AG09309 (cell line): ENCODE data around the gene SAA2.
"Not testable (repeated sequence)": the region's sequence is repeated elsewhere in the genome, so short reads cannot be mapped to it uniquely, and the experiment has no call there.

Experiments used
- DNase-seq: peaks from one replicate; pipeline ENCODE4 v3.0.0-alpha.2; 2010; ENCODE audit warnings: low read depth
- H3K4me3 ChIP-seq: 2 replicates; pipeline ENCODE4 v1.5.1; 2011; ENCODE audit warnings: mild to moderate bottlenecking, low read depth, low read length, moderate library complexity; ENCODE audit not compliant: control insufficient read depth
- TF ChIP-seq, protein P1 (sequence below): IDR thresholded peaks from 2 replicates; pipeline ENCODE4 v1.5.1; 2011; ENCODE audit warnings: mild to moderate bottlenecking, low read depth, low read length, inconsistent platforms; ENCODE audit not compliant: insufficient read depth, control insufficient read depth; ENCODE audit errors: missing control alignments

The SAA2 gene

DNA sequence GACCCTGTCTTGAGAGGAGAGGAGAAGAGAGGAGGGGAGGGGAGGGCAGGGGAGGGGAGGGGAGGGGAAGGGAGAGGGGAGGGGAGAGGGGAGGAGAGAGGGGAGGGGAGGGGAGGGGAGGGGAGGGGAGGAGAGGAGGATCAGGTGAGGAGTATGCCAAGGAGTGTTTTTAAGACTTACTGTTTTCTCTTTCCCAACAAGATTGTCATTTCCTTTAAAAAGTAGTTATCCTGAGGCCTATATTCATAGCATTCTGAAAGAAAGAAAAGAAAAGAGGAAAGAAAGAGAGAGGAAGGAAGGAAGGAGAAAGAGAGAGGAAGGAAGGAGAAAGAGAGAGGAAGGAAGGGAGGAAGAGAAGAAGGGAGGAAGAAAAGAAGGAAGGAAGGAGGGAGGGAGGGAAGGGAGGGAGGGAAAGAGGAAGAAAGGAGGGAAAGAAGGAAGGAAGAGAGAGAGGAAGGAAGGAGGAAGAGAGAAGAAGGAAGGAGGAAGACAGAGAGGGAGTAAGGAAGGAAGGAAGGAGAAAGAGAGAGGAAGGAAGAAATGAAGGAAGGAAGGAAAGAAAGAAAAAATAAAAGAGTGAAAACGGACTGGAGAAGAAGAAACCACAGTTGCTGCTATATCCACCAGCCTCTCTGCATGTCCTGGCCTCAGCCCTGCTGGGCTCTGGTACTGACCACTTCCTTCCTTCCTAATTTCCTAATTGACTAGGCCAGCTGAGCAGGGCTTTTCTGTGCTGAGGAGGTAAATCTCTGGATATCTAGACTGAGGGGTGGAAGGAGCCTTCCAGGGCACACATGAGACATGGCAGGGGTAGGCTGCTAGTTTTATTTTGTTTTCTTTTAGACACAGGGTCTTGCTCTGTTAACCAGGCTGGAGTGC lies 16.4 kb upstream of the SAA2 start:
- H3K4me3 ChIP-seq, result no peak overlapping the region
- TF ChIP-seq, protein P1, sequence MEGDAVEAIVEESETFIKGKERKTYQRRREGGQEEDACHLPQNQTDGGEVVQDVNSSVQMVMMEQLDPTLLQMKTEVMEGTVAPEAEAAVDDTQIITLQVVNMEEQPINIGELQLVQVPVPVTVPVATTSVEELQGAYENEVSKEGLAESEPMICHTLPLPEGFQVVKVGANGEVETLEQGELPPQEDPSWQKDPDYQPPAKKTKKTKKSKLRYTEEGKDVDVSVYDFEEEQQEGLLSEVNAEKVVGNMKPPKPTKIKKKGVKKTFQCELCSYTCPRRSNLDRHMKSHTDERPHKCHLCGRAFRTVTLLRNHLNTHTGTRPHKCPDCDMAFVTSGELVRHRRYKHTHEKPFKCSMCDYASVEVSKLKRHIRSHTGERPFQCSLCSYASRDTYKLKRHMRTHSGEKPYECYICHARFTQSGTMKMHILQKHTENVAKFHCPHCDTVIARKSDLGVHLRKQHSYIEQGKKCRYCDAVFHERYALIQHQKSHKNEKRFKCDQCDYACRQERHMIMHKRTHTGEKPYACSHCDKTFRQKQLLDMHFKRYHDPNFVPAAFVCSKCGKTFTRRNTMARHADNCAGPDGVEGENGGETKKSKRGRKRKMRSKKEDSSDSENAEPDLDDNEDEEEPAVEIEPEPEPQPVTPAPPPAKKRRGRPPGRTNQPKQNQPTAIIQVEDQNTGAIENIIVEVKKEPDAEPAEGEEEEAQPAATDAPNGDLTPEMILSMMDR, result no peak
- DNase-seq, result no peak

DNA sequence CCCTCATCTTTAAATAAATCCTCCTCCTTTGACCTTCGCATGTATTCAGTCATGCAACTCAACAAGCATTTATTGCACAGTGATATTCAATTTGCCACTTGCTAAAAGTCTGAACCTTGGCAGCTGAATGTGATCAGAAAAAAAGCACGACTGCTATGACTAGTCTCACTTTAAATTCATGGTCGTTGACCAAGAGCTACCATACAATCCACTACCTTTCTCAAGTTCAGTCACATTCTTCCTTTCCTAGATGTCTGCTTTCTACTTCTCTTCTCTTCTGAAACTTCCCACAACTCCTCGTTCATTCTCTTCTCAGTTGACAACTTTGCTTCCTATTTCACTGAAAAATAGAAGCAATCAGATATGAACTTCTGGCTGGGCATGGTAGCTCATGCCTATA lies 15.6 kb upstream of the SAA2 start:
- H3K4me3 ChIP-seq, result no peak overlapping the region
- TF ChIP-seq, protein P1, result no peak
- DNase-seq, result no peak

DNA sequence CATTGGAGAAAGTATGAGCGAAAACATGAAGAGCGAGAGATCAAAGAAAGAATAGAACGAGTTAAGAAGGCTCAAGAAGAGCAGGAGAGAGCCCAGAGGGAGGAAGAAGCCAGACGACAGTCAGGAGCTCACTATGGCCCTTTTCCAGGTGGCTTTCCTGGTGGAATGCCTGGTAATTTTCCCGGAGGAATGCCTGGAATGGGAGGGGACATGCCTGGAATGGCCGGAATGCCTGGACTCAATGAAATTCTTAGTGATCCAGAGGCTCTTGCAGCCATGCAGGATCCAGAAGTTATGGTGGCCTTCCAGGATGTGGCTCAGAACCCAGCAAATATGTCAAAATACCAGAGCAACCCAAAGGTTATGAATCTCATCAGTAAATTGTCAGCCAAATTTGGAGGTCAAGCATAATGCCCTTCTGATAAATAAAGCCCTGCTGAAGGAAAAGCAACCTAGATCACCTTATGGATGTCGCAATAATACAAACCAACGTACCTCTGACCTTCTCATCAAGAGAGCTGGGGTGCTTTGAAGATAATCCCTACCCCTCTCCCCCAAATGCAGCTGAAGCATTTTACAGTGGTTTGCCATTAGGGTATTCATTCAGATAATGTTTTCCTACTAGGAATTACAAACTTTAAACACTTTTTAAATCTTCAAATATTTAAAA lies 14.3 kb upstream of the SAA2 start:
- DNase-seq, H3K4me3 ChIP-seq: not testable (repeated sequence)

DNA sequence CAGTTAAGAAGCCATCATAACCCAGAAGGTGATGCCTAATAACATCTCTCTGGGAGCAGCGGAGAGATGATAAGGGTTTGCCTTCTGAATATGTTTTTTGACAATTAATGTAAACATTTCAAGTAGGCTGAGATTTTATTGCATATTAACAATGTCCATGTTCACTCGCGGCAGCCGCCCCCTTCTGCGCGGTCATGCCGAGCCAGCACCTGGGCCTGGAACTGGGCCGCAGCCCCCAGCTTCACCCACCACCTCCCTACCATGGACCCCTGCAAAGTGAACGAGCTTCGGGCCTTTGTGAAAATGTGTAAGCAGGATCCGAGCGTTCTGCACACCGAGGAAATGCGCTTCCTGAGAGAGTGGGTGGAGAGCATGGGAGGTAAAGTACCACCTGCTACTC lies 13.3 kb upstream of the SAA2 start:
- TF ChIP-seq, protein P1, result no peak
- H3K4me3 ChIP-seq, result no peak overlapping the region
- no peak for DNase-seq

DNA sequence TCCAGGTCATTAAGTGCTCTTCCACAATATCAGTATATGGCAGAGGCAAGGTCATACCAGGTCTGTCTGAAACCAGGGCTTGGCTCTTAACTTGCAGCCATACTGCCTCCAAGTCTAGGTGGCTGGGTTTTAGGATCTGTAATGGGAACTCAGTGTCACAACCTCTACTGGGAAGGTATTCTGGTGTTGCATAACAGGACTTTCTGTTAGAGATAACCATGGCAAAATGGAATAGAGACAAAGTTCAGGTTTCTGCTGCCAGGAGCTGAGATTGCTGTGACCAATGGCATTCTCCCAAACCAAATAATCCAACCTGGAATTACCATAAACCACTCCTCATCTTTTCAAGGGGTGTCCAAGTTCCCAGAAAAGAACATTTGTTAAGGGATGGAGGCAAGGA lies 10.8 kb upstream of the SAA2 start:
- TF ChIP-seq, protein P1, result no peak
- DNase-seq, result no peak
- no peak overlapping the region for H3K4me3 ChIP-seq

DNA sequence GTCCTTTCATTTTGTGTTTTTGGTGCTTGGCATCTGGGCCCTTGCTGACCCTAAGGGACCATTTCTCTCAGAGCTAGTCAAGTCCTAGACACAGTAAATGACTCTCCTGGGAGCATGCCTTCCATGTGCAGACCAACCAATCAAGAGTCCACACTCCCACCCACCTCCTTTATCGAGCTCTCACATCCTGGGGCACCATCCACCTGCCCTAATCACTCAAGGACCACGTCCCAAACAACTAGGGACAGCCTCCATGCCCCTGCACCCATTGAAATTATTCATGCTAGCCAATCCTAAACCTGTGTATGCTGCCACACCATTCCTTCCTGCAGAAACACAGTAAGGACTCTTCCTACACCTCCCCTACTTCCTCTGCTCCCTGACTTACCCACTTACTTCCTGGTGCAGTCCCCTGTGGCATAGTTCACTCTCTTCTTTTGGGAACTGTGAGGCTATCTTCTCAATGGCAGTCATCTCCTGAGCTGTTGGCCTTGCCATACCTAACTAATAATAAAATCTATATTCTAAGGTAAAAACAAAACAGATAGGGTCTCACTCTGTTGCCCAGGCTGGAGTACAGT lies 6.4 kb upstream of the SAA2 start:
- TF ChIP-seq, protein P1, result no peak
- no peak overlapping the region for H3K4me3 ChIP-seq
- DNase-seq, result no peak
